HG02798 (cell line): Measurements from ENCODE around the gene IFTAP.
A peak's percentile ranks its signal among the peaks of the same experiment; 100 is the strongest.

ENCODE experiments used
- ATAC-seq: cut with Tn5 transposase; IDR thresholded peaks from one replicate; pipeline ENCODE4 v1.9.1; 2021; ENCODE audit warnings: mild to moderate bottlenecking; ENCODE audit not compliant: unreplicated experiment, poor library complexity

Gene IFTAP

GRCh38 chr11:36591433-36591832 lies 2.9 kb upstream of the IFTAP start:
- ATAC-seq = no peak

- ATAC-seq = no peak
Measured at GRCh38 chr11:36596880-36597279, 2.6 kb downstream of the IFTAP start.

GRCh38 chr11:36598051-36598450 lies 3.7 kb downstream of the IFTAP start, which contains the start of gene RAG2:
RAG2 (minus strand) TSS chr11:36598236; CDS start chr11:36594168, 4,068 bp downstream.
- ATAC-seq = no peak

- no peak for ATAC-seq
Measured at GRCh38 chr11:36600180-36600579, 5.9 kb downstream of the IFTAP start.

GRCh38 chr11:36601155-36601554 lies 6.9 kb downstream of the IFTAP start:
- ATAC-seq = no peak

GRCh38 chr11:36602135-36602534 lies 7.8 kb downstream of the IFTAP start:
- no peak for ATAC-seq

- ATAC-seq = peak; percentile 40
Measured at GRCh38 chr11:36605221-36606216, 11.2 kb downstream of the IFTAP start.

- no peak for ATAC-seq
Measured at GRCh38 chr11:36608491-36609199, 14.3 kb downstream of the IFTAP start.

GRCh38 chr11:36609383-36609782 lies 15.1 kb downstream of the IFTAP start:
- ATAC-seq = no peak

- no peak for ATAC-seq
Measured at GRCh38 chr11:36615826-36616225, 21.5 kb downstream of the IFTAP start.

- ATAC-seq = no peak
Measured at GRCh38 chr11:36617543-36618362, 23.5 kb downstream of the IFTAP start.

- no peak for ATAC-seq
Measured at GRCh38 chr11:36618363-36619047, 24.2 kb downstream of the IFTAP start.

GRCh38 chr11:36619502-36619901 lies 25.2 kb downstream of the IFTAP start:
- ATAC-seq = no peak

- no peak for ATAC-seq
Measured at GRCh38 chr11:36620246-36620645, 25.9 kb downstream of the IFTAP start.

GRCh38 chr11:36622431-36623136 lies 28.3 kb downstream of the IFTAP start:
- peak; percentile 52 for ATAC-seq

- no peak for ATAC-seq
Measured at GRCh38 chr11:36623494-36623893, 29.2 kb downstream of the IFTAP start.

- no peak for ATAC-seq
Measured at GRCh38 chr11:36627006-36627405, 32.7 kb downstream of the IFTAP start.

- ATAC-seq = no peak
Measured at GRCh38 chr11:36627471-36627870, 33.2 kb downstream of the IFTAP start.

GRCh38 chr11:36628141-36628540 lies 33.8 kb downstream of the IFTAP start:
- no peak for ATAC-seq
